Stimulated activated CD8-positive, alpha-beta memory T cell treated with anti-CD3 and anti-CD28 coated beads, Interleukin-7, amount 100 ng/mL, for 1 hour (primary cell): ENCODE data around the gene PID1.

ENCODE experiments used
- DNase-seq, 2 donors: peaks; one replicate each; pipeline ENCODE4 v3.0.0-alpha.2; 2020; ENCODE audit warnings: low read depth in 2 of 2

The PID1 gene

GRCh38 chr2:229270551-229271410 lies at the start of gene PID1:
Gene PID1 (minus strand): TSS chr2:229271287. CDS start chr2:229271043, 244 bp downstream.
- no peak for DNase-seq

GRCh38 chr2:229319558-229319957 lies 48.5 kb upstream of the PID1 start:
- DNase-seq, result no peak

GRCh38 chr2:229314117-229314516 lies 43.0 kb upstream of the PID1 start:
- no peak for DNase-seq

GRCh38 chr2:229313591-229313990 lies 42.5 kb upstream of the PID1 start:
- DNase-seq, result no peak

GRCh38 chr2:229301237-229301636 lies 30.1 kb upstream of the PID1 start:
- no peak for DNase-seq

- DNase-seq, result no peak
Measured at GRCh38 chr2:229300790-229301189, 29.7 kb upstream of the PID1 start.

GRCh38 chr2:229300371-229300770 lies 29.3 kb upstream of the PID1 start:
- DNase-seq, result no peak

GRCh38 chr2:229297247-229297646 lies 26.2 kb upstream of the PID1 start:
- DNase-seq, result no peak

GRCh38 chr2:229296536-229296935 lies 25.4 kb upstream of the PID1 start:
- no peak for DNase-seq

GRCh38 chr2:229296016-229296415 lies 24.9 kb upstream of the PID1 start:
- no peak for DNase-seq

GRCh38 chr2:229287823-229288222 lies 16.7 kb upstream of the PID1 start:
- no peak for DNase-seq

GRCh38 chr2:229282758-229283546 lies 11.9 kb upstream of the PID1 start:
- no peak for DNase-seq

GRCh38 chr2:229279516-229279915 lies 8.4 kb upstream of the PID1 start:
- DNase-seq, result no peak

- DNase-seq, result no peak
Measured at GRCh38 chr2:229275506-229275905, 4.4 kb upstream of the PID1 start.

- DNase-seq, result no peak
Measured at GRCh38 chr2:229273723-229274338, 2.7 kb upstream of the PID1 start.

GRCh38 chr2:229273006-229273722 lies 2.1 kb upstream of the PID1 start:
- no peak for DNase-seq

GRCh38 chr2:229269941-229270340 lies 1.1 kb downstream of the PID1 start:
- no peak for DNase-seq

GRCh38 chr2:229269146-229269545 lies 1.9 kb downstream of the PID1 start:
- DNase-seq, result no peak

GRCh38 chr2:229268626-229269025 lies 2.5 kb downstream of the PID1 start:
- DNase-seq, result no peak

- no peak for DNase-seq
Measured at GRCh38 chr2:229267080-229267479, 4.0 kb downstream of the PID1 start.

GRCh38 chr2:229265727-229266126 lies 5.4 kb downstream of the PID1 start:
- no peak for DNase-seq

- DNase-seq, result no peak
Measured at GRCh38 chr2:229261599-229261998, 9.5 kb downstream of the PID1 start.
